GM12891 (cell line): ENCODE results near the gene NENF.

Source experiments
- POLR2A ChIP-seq: IDR thresholded peaks from 2 replicates; pipeline ENCODE4 v1.6.1; 2011; ENCODE audit warnings: low read depth, low read length, control low read depth
- POLR2AphosphoS5 ChIP-seq: IDR thresholded peaks from 2 replicates; pipeline ENCODE4 v1.6.1; 2011; ENCODE audit warnings: low read depth, low read length, control low read depth

GRCh38 chr1:212402666-212403321, 29.9 kb upstream of the NENF start:
- no peak for TF ChIP-seq POLR2A
- TF ChIP-seq POLR2AphosphoS5, result no peak
